Activated CD4-positive, alpha-beta T cell treated with anti-CD3 and anti-CD28 coated beads, Interleukin-2, amount 10 ng/mL, durations not matched to agents 24 days and 14 days (primary cell): ENCODE measurements around the gene FAM209A. TPM values are rescaled to one million over a fixed set of nuclear protein-coding genes. Genes with fewer than 3 reads are reported as not detected.
"Not testable (repeated sequence)": the region's sequence is repeated elsewhere in the genome, so short reads cannot be mapped to it uniquely, and the experiment has no call there.

Source experiments
- DNase-seq: peaks from one replicate; pipeline ENCODE4 v3.0.0; 2022
- H3K27ac Mint-ChIP-seq: one replicate; pipeline ENCODE4 v1.8.0; 2022; ENCODE audit warnings: mild to moderate bottlenecking, mixed read lengths
- H3K27me3 Mint-ChIP-seq: one replicate; pipeline ENCODE4 v1.8.0; 2022; ENCODE audit warnings: mixed read lengths
- H3K36me3 Mint-ChIP-seq: one replicate; pipeline ENCODE4 v1.8.0; 2022; ENCODE audit warnings: low read depth, mild to moderate bottlenecking, mixed read lengths
- H3K4me1 Mint-ChIP-seq: one replicate; pipeline ENCODE4 v1.8.0; 2021; ENCODE audit warnings: mixed read lengths
- H3K4me3 Mint-ChIP-seq: one replicate; pipeline ENCODE4 v1.8.0; 2022; ENCODE audit warnings: mild to moderate bottlenecking, moderate library complexity, mixed read lengths
- H3K9me3 Mint-ChIP-seq: one replicate; pipeline ENCODE4 v1.8.0; 2021; ENCODE audit warnings: mixed read lengths
- intact Hi-C: fragments of 100-400 bp; cut with micrococcal nuclease; formaldehyde crosslinking; loops from one replicate; pipeline ENCODE4 v1.15.1; 2023
- total RNA-seq: library from RNA; stranded (reverse); gene quantifications from 2 replicates; pipeline ENCODE4 v1.2.3, GENCODE V29; 2022

FAM209A gene, protein sequence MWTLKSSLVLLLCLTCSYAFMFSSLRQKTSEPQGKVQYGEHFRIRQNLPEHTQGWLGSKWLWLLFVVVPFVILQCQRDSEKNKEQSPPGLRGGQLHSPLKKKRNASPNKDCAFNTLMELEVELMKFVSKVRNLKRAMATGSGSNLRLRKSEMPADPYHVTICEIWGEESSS
- 0.90 and 1.2 TPM in 2 replicates for total RNA-seq

DNA sequence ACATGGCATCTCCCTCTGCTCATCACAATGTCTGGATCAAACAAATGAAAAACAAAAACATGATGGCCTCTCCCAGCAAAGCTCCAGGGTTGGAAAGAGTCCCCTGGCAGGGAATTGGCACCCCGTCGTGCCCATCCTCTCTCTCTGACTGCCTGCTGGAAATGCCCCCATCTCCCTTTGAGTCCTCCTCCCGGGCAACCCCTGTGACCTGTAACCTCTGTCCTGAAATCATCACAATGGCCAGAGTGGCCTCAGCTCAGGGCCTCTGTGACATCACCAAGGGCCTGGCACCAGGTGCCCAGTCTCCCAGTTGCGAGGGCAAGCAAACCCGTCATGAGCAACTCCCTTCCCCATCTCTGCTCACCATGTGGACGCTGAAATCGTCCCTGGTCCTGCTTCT, at the start of gene FAM209A:
TSS of gene FAM209A (plus strand) at position 301 of the 400 bp plus-strand sequence. CDS start at position 366, 65 bp downstream.
- DNase-seq, H3K27ac Mint-ChIP-seq, H3K4me1 Mint-ChIP-seq, H3K27me3 Mint-ChIP-seq, intact Hi-C loops, H3K4me3 Mint-ChIP-seq: not testable (repeated sequence)
- H3K9me3 Mint-ChIP-seq: peaks cover 13% of the 10 kb centered on the region
- peaks cover 34% of the 10 kb centered on the region for H3K36me3 Mint-ChIP-seq

GRCh38 chr20:56483970-56484369, 40.6 kb upstream of the FAM209A start:
- H3K4me3 Mint-ChIP-seq: peak overlapping the region; percentile 57
- peaks cover 69% of the 10 kb centered on the region for H3K36me3 Mint-ChIP-seq
- peak overlapping the region; percentile 72 for H3K27ac Mint-ChIP-seq
- H3K9me3 Mint-ChIP-seq: no peaks in the 10 kb centered on the region
- peaks cover 26% of the 10 kb centered on the region for H3K4me1 Mint-ChIP-seq
- intact Hi-C loops: no loop called here
- no peaks in the 10 kb centered on the region for H3K27me3 Mint-ChIP-seq
- DNase-seq: peak; percentile 55

DNA sequence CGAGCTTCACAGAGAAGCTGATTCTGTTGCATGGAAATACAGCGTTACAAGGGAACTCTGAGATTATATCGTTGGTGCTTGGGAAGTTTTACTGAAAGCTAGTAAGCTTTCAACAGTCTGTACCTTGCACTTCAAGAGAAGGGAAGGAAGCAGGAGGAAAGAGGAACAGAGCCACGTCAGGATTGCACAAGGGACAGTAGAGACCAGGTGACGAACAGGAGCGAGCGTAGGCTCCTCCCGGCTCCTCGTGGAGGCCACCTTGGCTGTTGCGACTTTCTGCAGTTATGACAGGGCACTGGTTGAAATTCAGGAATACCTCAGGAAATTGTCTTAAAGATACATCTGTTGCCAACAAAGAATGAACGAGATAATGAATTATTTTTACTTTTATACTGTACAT, 37.3 kb upstream of the FAM209A start:
- Mint-ChIP-seq H3K9me3 (no peaks in the 10 kb centered on the region), H3K27me3 (no peaks in the 10 kb centered on the region)

GRCh38 chr20:56488566-56488965, 36.0 kb upstream of the FAM209A start:
- Mint-ChIP-seq H3K27ac (no peak overlapping the region), H3K4me3 (no peak overlapping the region), H3K27me3 (no peaks in the 10 kb centered on the region), H3K9me3 (no peaks in the 10 kb centered on the region), H3K4me1 (peaks cover 17% of the 10 kb centered on the region), H3K36me3 (peaks cover 61% of the 10 kb centered on the region)
- intact Hi-C loops: no loop called here
- no peak for DNase-seq

More for the DNA sequence above, 37.3 kb upstream of the FAM209A start:
- Mint-ChIP-seq H3K4me3 (no peak overlapping the region), H3K27ac (no peak overlapping the region), H3K4me1 (peaks cover 25% of the 10 kb centered on the region), H3K36me3 (peaks cover 64% of the 10 kb centered on the region)
- intact Hi-C loops: no loop called here
- DNase-seq: no peak

DNA sequence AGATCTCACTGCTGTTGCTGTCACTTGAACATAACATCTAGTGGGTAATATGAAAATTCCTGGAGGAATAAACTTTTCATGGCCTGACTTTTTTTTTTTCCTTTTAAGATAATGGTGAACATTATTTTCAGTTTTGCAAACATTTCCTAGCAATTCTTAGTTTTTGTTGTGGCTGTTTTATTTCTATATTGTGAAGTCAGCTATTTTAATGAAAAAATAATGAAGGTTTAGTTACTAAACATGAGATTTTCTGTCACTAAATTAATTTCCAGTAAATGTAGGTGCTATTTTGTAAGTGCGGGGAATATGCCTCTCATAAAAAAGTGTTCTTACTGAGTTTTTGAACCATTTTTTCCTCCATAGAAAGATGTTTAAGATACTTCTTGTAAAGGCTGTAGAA, 23.4 kb upstream of the FAM209A start:
- no peaks in the 10 kb centered on the region for H3K27me3 Mint-ChIP-seq
- no peaks in the 10 kb centered on the region for H3K9me3 Mint-ChIP-seq
- H3K4me3 Mint-ChIP-seq: no peak overlapping the region
- H3K27ac Mint-ChIP-seq: no peak overlapping the region
- H3K4me1 Mint-ChIP-seq: peaks cover 7% of the 10 kb centered on the region
- intact Hi-C loops: no loop called here
- peaks cover 22% of the 10 kb centered on the region for H3K36me3 Mint-ChIP-seq
- DNase-seq: no peak

DNA sequence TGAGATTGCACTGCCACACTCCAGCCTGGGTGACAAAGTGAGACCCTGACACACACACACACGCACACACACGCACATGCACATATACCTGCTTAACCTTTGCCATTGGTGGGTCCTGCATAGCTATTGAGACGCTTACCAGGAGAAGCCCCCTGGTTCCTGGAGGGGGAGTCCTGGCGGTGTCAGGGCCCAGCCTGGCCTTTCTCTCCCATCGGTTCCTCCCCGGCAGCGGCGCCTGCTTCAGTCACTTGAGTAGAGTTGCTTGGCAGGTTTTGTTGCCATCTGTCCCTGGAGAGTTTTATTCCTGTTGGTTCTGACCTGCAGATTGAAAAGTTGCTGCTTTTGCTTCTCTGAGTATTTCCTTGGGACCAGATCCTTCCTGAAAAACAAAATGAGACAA, 20.6 kb upstream of the FAM209A start:
- Mint-ChIP-seq H3K4me1 (peaks cover 7% of the 10 kb centered on the region), H3K36me3 (peaks cover 14% of the 10 kb centered on the region), H3K27ac (no peak overlapping the region), H3K4me3 (no peak overlapping the region), H3K9me3 (no peaks in the 10 kb centered on the region), H3K27me3 (no peaks in the 10 kb centered on the region)
- no peak for DNase-seq
- intact Hi-C loops: loop anchor here (1.0 kb wide), 1 partner anchor 104 kb away; no protein-coding TSS in a partner anchor

DNA sequence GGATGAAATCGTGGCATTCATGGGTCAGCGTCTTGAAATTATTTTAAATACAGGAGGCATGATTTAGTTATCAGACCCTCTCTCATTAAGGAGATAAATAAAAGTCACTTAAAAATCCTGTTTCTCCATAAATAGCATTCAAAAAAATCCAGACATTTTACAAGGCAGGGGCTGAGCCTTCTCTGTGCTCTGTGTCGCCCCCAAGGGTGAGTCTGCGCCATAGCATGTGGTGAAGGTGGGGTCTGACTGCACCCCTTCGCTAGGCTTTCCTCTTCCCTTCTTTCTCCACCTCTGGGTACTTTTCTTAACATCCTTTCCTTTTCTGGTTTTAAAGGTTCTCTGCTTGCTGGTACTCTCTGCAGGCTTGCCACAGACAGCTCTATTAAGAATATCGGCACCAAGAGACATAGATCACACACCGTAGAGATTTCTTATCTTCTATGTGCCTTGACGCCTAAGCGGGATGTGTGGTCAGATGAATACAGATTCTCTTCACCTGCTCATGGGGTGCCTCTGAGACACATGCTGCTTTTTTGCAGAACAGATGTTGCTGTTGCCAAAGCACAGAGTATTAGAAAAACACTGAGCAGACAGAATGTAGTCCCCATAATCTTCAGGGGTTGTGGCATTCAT, 20.1 kb upstream of the FAM209A start:
- Mint-ChIP-seq H3K4me1 (peaks cover 8% of the 10 kb centered on the region), H3K27me3 (no peaks in the 10 kb centered on the region), H3K9me3 (no peaks in the 10 kb centered on the region), H3K4me3 (no peak overlapping the region), H3K36me3 (peaks cover 14% of the 10 kb centered on the region), H3K27ac (no peak overlapping the region)
- DNase-seq: peak; percentile 73
- intact Hi-C loops: loop anchor here (1.0 kb wide), 1 partner anchor 104 kb away; no protein-coding TSS in a partner anchor

- Mint-ChIP-seq H3K36me3 (peaks cover 14% of the 10 kb centered on the region), H3K4me3 (no peak overlapping the region), H3K27me3 (no peaks in the 10 kb centered on the region), H3K27ac (no peak overlapping the region), H3K9me3 (no peaks in the 10 kb centered on the region), H3K4me1 (peaks cover 8% of the 10 kb centered on the region)
- intact Hi-C loops: no loop called here
- DNase-seq: no peak
Measured at GRCh38 chr20:56506103-56506502, 18.4 kb upstream of the FAM209A start.

- no peaks in the 10 kb centered on the region for H3K27me3 Mint-ChIP-seq
- peaks cover 26% of the 10 kb centered on the region for H3K36me3 Mint-ChIP-seq
- no peak overlapping the region for H3K27ac Mint-ChIP-seq
- peaks cover 2% of the 10 kb centered on the region for H3K4me1 Mint-ChIP-seq
- no peak for DNase-seq
- intact Hi-C loops: no loop called here
- H3K9me3 Mint-ChIP-seq: no peaks in the 10 kb centered on the region
- no peak overlapping the region for H3K4me3 Mint-ChIP-seq
Measured at GRCh38 chr20:56511926-56512325, 12.6 kb upstream of the FAM209A start.

- Mint-ChIP-seq H3K9me3 (no peaks in the 10 kb centered on the region), H3K36me3 (peaks cover 34% of the 10 kb centered on the region), H3K4me1 (peaks cover 2% of the 10 kb centered on the region), H3K27me3 (no peaks in the 10 kb centered on the region), H3K4me3 (no peak overlapping the region), H3K27ac (no peak overlapping the region)
- no peak for DNase-seq
- intact Hi-C loops: no loop called here
Measured at GRCh38 chr20:56513161-56514150, 11.1 kb upstream of the FAM209A start.

DNA sequence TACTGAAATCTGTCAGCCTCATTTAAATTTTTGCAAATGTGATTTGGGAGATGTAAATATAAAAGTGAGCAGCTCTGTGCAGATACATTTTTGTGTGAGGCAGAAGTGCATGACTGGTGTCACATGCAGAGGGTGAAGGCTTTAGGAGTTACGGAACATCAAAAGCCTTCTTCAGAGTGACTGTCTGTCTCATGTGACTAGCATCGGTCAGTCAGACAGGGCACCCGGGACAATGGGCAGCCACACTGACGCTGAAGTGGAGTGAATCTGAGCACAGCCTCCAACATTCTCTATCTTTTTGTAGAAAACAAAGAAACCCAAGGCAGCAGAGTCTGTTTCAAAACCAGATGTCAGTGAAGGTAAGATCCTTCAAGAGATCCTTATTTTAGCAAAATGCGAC, 7.9 kb upstream of the FAM209A start:
- Mint-ChIP-seq H3K36me3 (peaks cover 63% of the 10 kb centered on the region), H3K4me1 (no peaks in the 10 kb centered on the region), H3K4me3 (no peak overlapping the region), H3K27ac (no peak overlapping the region), H3K27me3 (no peaks in the 10 kb centered on the region), H3K9me3 (peaks cover 18% of the 10 kb centered on the region)
- DNase-seq: no peak
- intact Hi-C loops: loop anchor here (1.0 kb wide), 1 partner anchor 116 kb away; no protein-coding TSS in a partner anchor

DNA sequence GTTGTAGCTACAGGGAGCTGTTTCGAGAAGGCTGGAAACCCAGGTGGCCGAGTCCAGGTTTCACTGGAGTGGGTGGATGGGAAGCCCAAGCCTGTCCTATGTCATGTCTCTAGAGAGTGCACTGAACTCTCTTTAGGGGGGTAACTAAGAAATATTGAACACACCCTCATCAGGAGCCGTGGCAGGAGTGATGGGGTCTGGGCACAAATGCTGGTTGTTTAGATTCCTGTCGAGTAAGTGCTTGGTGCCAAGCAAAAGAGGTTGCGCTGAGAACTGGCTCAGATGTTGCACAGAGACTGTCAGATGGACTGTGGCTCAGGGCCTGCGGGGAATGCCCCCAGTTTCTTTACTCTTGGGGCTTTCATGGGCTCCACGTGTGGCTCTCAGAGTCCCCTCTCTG, 7.3 kb upstream of the FAM209A start:
- peaks cover 68% of the 10 kb centered on the region for H3K36me3 Mint-ChIP-seq
- intact Hi-C loops: no loop called here
- H3K27ac Mint-ChIP-seq: no peak overlapping the region
- no peaks in the 10 kb centered on the region for H3K27me3 Mint-ChIP-seq
- no peak for DNase-seq
- peaks cover 18% of the 10 kb centered on the region for H3K9me3 Mint-ChIP-seq
- no peaks in the 10 kb centered on the region for H3K4me1 Mint-ChIP-seq
- H3K4me3 Mint-ChIP-seq: no peak overlapping the region

DNA sequence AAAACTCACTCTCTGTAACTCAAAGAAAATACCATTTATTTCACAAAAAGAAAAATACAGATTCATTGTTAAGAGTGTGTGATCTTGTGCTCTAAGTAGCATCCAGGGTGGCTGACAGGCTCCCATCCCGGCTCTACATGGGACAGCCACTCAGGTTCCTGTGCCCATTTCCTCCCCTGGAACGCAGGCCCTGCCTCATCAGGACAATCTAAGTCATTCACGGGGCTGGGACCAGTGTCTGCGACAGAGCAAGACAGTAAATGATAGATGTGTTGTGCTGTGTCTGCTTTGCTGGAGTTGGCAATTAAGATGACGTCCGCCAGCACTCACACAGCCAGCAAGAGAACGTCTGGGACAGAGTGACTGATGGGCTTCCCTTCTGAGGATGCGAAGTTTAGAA, 6.9 kb upstream of the FAM209A start:
- Mint-ChIP-seq H3K36me3 (peaks cover 71% of the 10 kb centered on the region), H3K4me3 (no peak overlapping the region), H3K9me3 (peaks cover 18% of the 10 kb centered on the region), H3K27me3 (no peaks in the 10 kb centered on the region), H3K4me1 (no peaks in the 10 kb centered on the region), H3K27ac (no peak overlapping the region)
- DNase-seq: no peak
- intact Hi-C loops: no loop called here

GRCh38 chr20:56518126-56518525, 6.4 kb upstream of the FAM209A start:
- Mint-ChIP-seq H3K27me3 (no peaks in the 10 kb centered on the region), H3K27ac (no peak overlapping the region), H3K4me1 (peaks cover under 1% of the 10 kb centered on the region), H3K36me3 (peaks cover 70% of the 10 kb centered on the region), H3K4me3 (no peak overlapping the region), H3K9me3 (peaks cover 18% of the 10 kb centered on the region)
- no peak for DNase-seq
- intact Hi-C loops: no loop called here
